ENCODE data around the gene SENP2.

Gene SENP2

GRCh38 chr3:185678027-185678426 is 91.9 kb downstream of the SENP2 start:
- no peak for DNase-seq (ENCODE audit: low read depth in 2 of 2)

GRCh38 chr3:185680231-185680630 is 94.1 kb downstream of the SENP2 start:
- no peak for DNase-seq (ENCODE audit: low read depth in 2 of 2)
